HepG2 (cell line): ENCODE results near the gene CCNH. TPM values are rescaled to one million over a fixed set of nuclear protein-coding genes. Genes with fewer than 3 reads are reported as not detected.

ENCODE experiments used
- ATAC-seq: fragments of 200-7000 bp; cut with Tn5 transposase; 3 replicates; pipeline ENCODE4 v1.9.1; 2020; ENCODE audit warnings: mild to moderate bottlenecking, moderate library complexity
- BruUV-seq: library from RNA; stranded (reverse); fragments of 400-500 nt; replicated peaks from 2 replicates; lab custom pipeline; 2021; lab: Mats Ljungman, UMichigan
- CTCF ChIA-PET: fragments of 300-600 bp; formaldehyde crosslinking; extraction: SDS; loops from one replicate; lab custom pipeline; 2021; ENCODE audit warnings: low total read pairs, inconsistent platforms, low intra/inter-chr PET ratio; lab: Yijun Ruan, JAX
- POLR2A ChIA-PET: fragments of 350-600 bp; sonication (Branson Sonifier 250); formaldehyde crosslinking; loops from one replicate; lab custom pipeline; 2020; ENCODE audit warnings: antibody characterized with exemption, inconsistent platforms; lab: Yijun Ruan, JAX
- DNase-seq: peaks from one replicate; pipeline ENCODE4 v3.0.0-alpha.2; 2015; ENCODE audit warnings: low spot score
- FAIRE-seq: peaks from 3 replicates; lab custom pipeline; 2011; peaks lifted over from hg19 to GRCh38; lab: Jason Lieb, UNC
- H2AFZ ChIP-seq: one replicate; pipeline ENCODE4 v1.6.1; 2011; ENCODE audit warnings: low read length, inconsistent platforms
- H3K27ac ChIP-seq: fragments of 300-600 bp; 3 replicates; pipeline ENCODE4 v1.8.0; 2011; ENCODE audit warnings: mixed run types, mild to moderate bottlenecking, mixed read lengths, low read length, inconsistent platforms; ENCODE audit not compliant: insufficient read depth; ENCODE audit errors: extremely low read length
- H3K27me3 ChIP-seq, 2 experiments: fragments of 200-600 bp in 1 of 2; 2 replicates in 1 of 2; 3 replicates in 1 of 2; pipeline versions ENCODE4 v1.6.0 to v1.8.0; 2011; ENCODE audit warnings: low read length in 2 of 2, mild to moderate bottlenecking in 2 of 2, moderate library complexity in 2 of 2, inconsistent platforms in 1 of 2; ENCODE audit not compliant: insufficient read depth in 2 of 2, control insufficient read depth in 1 of 2
- H3K36me3 ChIP-seq, 2 experiments: fragments of 200-600 bp in 1 of 2; replicated peaks in 1 of 2; 2 replicates in 1 of 2; 3 replicates in 1 of 2; pipeline versions ENCODE4 v1.5.1 to v1.8.0; 2011; ENCODE audit warnings: low read length in 2 of 2, inconsistent platforms in 1 of 2; ENCODE audit not compliant: insufficient read depth in 2 of 2, control insufficient read depth in 1 of 2
- H3K4me1 ChIP-seq: 2 replicates; pipeline ENCODE4 v1.5.1; 2012; ENCODE audit warnings: low read length, inconsistent platforms; ENCODE audit not compliant: insufficient read depth
- H3K4me2 ChIP-seq: 2 replicates; pipeline ENCODE4 v1.6.0; 2011; ENCODE audit warnings: low read depth, low read length, inconsistent platforms
- H3K4me3 ChIP-seq, 3 experiments: fragments of 200-600 bp in 1 of 3; sonication (generic), shearing (Covaris generic) in 1 of 3; replicated peaks in 1 of 3; 2 replicates each; pipeline ENCODE4 v1.5.1; 2011 to 2016; ENCODE audit warnings: low read length in 3 of 3, inconsistent platforms in 2 of 3, low read depth in 2 of 3, mild to moderate bottlenecking in 2 of 3, control low read depth in 1 of 3, mixed read lengths in 1 of 3; ENCODE audit not compliant: insufficient read depth in 1 of 3
- H3K79me2 ChIP-seq: one replicate; pipeline ENCODE4 v1.6.1; 2011; ENCODE audit warnings: low read length, inconsistent platforms; ENCODE audit not compliant: insufficient read depth
- H3K9ac ChIP-seq: 2 replicates; pipeline ENCODE4 v1.6.0; 2011; ENCODE audit warnings: mild to moderate bottlenecking, low read depth, low read length, inconsistent platforms; ENCODE audit not compliant: insufficient read depth
- H3K9me3 ChIP-seq: 2 replicates; pipeline ENCODE4 v1.5.1; 2012; ENCODE audit warnings: mild to moderate bottlenecking, low read length
- H4K20me1 ChIP-seq: 2 replicates; pipeline ENCODE4 v1.6.0; 2011; ENCODE audit warnings: inconsistent platforms, mild to moderate bottlenecking, low read length, moderate library complexity; ENCODE audit not compliant: insufficient read depth
- CCDC6 ChIP-seq: sonication (generic); formaldehyde crosslinking; IDR thresholded peaks from 2 replicates; pipeline ENCODE4 v1.8.1; 2022; ENCODE audit warnings: mild to moderate bottlenecking, missing genetic modification reagents, moderate library complexity
- DNMT1 ChIP-seq: sonication (generic); formaldehyde crosslinking; IDR thresholded peaks from 2 replicates; pipeline ENCODE4 v1.5.1; 2020; ENCODE audit warnings: mild to moderate bottlenecking, missing genetic modification reagents
- FOSL2 ChIP-seq: sonication (generic); formaldehyde crosslinking; IDR thresholded peaks from 2 replicates; pipeline ENCODE4 v1.4.0; 2020; ENCODE audit warnings: missing genetic modification reagents
- MZF1 ChIP-seq: sonication (generic); formaldehyde crosslinking; IDR thresholded peaks from 2 replicates; pipeline ENCODE4 v1.8.1; 2023; ENCODE audit warnings: mild to moderate bottlenecking, missing genetic modification reagents, borderline replicate concordance
- ZMYM2 ChIP-seq: sonication (generic); formaldehyde crosslinking; IDR thresholded peaks from 2 replicates; pipeline ENCODE4 v1.8.0; 2022; ENCODE audit warnings: mild to moderate bottlenecking, missing genetic modification reagents
- ZNF550 ChIP-seq: sonication (generic); formaldehyde crosslinking; IDR thresholded peaks from 2 replicates; pipeline ENCODE4 v1.4.0; 2020; ENCODE audit warnings: mild to moderate bottlenecking, missing genetic modification reagents, borderline replicate concordance
- ZNF572 ChIP-seq: sonication (generic); formaldehyde crosslinking; IDR thresholded peaks from 2 replicates; pipeline ENCODE4 v1.5.1; 2020; ENCODE audit warnings: mild to moderate bottlenecking, missing genetic modification reagents
- WGBS: methylation state at CpG from one replicate; pipeline ENCODE4 v1.1.6; 2017; ENCODE audit warnings: low lambda C conversion rate; 5-methylcytosine and 5-hydroxymethylcytosine counted together
- in situ Hi-C: cut with HindIII; loops from 2 replicates; pipeline ENCODE4 v1.10.0; 2017; ENCODE audit warnings: low pct_unique_long_range_greater_than_20kb; ENCODE audit not compliant: extremely low pct_ligation_motif_present
- intact Hi-C: fragments of 100-400 bp; cut with micrococcal nuclease; formaldehyde crosslinking; loops from one replicate; pipeline ENCODE4 v1.10.0; 2022; ENCODE audit not compliant: unreplicated experiment
- polyA plus RNA-seq, 8 experiments: library from polyadenylated mRNA; depleted of rRNA in 3 of 8; stranded (reverse) in 7 of 8; unstranded in 1 of 8; fragments of >200 nt; fragmentation: Illumina TruSeq in 4 of 8; extraction: Trizol in 4 of 8; gene quantifications; 2 replicates each; pipeline versions ENCODE4 v1.2.1 to v1.2.3, GENCODE V29; 2011 to 2016; ENCODE audit warnings: low read depth in 4 of 8, missing spikeins in 1 of 8, mixed read lengths in 1 of 8; ENCODE audit not compliant: insufficient read depth in 1 of 8
- total RNA-seq, 5 experiments: library from RNA; depleted of rRNA; stranded (reverse); fragments of >200 nt; fragmentation: Illumina TruSeq; extraction: Trizol; gene quantifications; 2 replicates each; pipeline ENCODE4 v1.2.3, GENCODE V29; 2016; ENCODE audit warnings: low read depth in 1 of 5
- TF ChIP-seq, protein P1 (sequence below): sonication (generic); formaldehyde crosslinking; IDR thresholded peaks from 2 replicates; pipeline ENCODE4 v1.5.1; 2020; ENCODE audit warnings: missing genetic modification reagents, mild to moderate bottlenecking, borderline replicate concordance
- TF ChIP-seq, protein P2 (sequence below): sonication (generic); formaldehyde crosslinking; IDR thresholded peaks from 2 replicates; pipeline ENCODE4 v1.5.0; 2020; ENCODE audit warnings: mild to moderate bottlenecking, missing genetic modification reagents

CCNH gene
- total and polyA plus RNA-seq, 2 of the 13 experiments (the other 11 are each of a cell fraction or from before 2014, with no cell fraction given): 42.5 to 94.3 TPM

DNA sequence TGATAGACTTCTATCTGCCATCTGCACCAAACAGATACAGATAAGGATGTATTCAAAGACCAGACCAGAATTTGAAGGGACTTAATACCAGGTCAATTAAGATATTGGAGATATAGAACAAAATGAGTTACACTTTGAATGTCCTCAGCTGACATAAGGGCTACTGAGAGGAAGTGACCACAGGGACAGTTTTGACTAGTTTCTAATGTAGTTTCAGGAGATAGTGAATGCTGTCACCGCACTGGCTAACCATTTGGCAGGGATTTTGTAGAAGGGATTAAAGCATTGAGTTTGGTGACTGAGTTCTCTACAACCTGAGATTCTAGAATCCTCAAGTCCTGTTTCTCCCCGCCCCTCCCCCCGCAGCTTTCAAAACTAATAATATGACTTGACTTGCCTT, 22.7 kb downstream of the CCNH start:
- 99% methylated on average over 3 of the region's 3 CpGs for WGBS
- CTCF ChIA-PET: no interaction called here
- H2AFZ ChIP-seq: no peak overlapping the region

More for the DNA sequence above, 22.7 kb downstream of the CCNH start:
- no peak overlapping the region for H3K4me2 ChIP-seq
- intact Hi-C loops (no loop called here), in situ Hi-C loops (no loop called here)
- H3K36me3 ChIP-seq: peaks cover 19 to 68% of the 10 kb centered on the region in 2 experiments
- no peaks in the 10 kb centered on the region for H4K20me1 ChIP-seq
- no peak overlapping the region for H3K9ac ChIP-seq
- TF ChIP-seq MZF1 (CRISPR knock-in tag) (no peak), ZNF550 (no peak), DNMT1 (CRISPR knock-in tag) (no peak), ZMYM2 (CRISPR knock-in tag) (no peak), CCDC6 (no peak), FOSL2 (CRISPR knock-in tag) (no peak), ZNF572 (CRISPR knock-in tag) (no peak)
- TF ChIP-seq, protein P1, sequence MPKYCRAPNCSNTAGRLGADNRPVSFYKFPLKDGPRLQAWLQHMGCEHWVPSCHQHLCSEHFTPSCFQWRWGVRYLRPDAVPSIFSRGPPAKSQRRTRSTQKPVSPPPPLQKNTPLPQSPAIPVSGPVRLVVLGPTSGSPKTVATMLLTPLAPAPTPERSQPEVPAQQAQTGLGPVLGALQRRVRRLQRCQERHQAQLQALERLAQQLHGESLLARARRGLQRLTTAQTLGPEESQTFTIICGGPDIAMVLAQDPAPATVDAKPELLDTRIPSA (CRISPR knock-in tag): no peak
- TF ChIP-seq, protein P2, sequence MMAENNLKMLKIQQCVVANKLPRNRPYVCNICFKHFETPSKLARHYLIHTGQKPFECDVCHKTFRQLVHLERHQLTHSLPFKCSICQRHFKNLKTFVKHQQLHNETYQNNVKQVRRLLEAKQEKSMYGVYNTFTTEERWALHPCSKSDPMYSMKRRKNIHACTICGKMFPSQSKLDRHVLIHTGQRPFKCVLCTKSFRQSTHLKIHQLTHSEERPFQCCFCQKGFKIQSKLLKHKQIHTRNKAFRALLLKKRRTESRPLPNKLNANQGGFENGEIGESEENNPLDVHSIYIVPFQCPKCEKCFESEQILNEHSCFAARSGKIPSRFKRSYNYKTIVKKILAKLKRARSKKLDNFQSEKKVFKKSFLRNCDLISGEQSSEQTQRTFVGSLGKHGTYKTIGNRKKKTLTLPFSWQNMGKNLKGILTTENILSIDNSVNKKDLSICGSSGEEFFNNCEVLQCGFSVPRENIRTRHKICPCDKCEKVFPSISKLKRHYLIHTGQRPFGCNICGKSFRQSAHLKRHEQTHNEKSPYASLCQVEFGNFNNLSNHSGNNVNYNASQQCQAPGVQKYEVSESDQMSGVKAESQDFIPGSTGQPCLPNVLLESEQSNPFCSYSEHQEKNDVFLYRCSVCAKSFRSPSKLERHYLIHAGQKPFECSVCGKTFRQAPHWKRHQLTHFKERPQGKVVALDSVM: no peak
- DNase-seq (no peak), ATAC-seq (no peak), FAIRE-seq (no peak)
- H3K4me3 ChIP-seq: no peak overlapping the region
- H3K79me2 ChIP-seq: no peaks in the 10 kb centered on the region
- POLR2A ChIA-PET: no interaction called here
- H3K27me3 ChIP-seq: no peaks in the 10 kb centered on the region
- no TSS peak for BruUV-seq
- no peaks in the 10 kb centered on the region for H3K9me3 ChIP-seq
- H3K4me1 ChIP-seq: peaks cover 11% of the 10 kb centered on the region
- H3K27ac ChIP-seq: no peak overlapping the region
